ENCODE results near the gene CYB561D2. TPM values are rescaled to one million over a fixed set of nuclear protein-coding genes. Genes with fewer than 3 reads are reported as not detected.

CYB561D2 gene
- total and polyA plus RNA-seq, 2 of the 13 experiments (the other 11 are each of a cell fraction or from before 2014, with no cell fraction given), result 11.1 to 17.2 TPM

DNA sequence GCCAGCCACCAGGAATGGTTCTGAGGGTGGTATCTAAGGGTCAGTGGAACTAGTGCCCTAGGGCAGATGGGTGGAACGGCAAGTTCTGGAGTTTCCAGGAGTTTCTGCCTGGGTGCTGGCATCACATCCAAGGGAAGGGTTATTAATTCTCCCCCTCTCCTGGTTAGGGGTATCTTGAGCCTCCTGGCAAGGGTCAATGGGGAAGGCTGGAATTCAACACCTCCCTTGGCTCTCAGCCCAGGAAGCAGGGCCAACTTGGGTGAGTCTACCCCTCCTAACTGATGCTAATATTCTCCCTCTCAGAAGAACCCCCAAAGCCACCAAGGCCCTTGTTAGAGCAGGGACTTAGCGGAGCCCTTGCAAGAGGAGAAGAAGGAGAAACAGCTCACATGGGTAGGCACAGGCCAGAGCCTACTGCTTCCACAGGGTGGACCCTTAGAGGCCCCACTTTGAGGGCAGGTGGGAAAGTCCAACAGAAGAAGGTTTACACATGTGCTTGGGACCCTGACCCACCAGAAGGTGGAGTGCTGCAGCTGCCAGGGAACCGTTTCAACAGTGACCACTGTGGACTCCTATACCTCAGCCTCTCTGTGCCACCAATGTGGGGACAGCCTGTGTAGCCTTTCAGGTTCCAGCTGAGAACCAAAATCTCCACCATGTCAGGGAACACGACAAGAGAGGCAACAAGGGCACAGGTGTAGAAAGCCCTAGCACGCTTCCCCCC is 5.3 kb downstream of the CYB561D2 start:
- POLR2A ChIA-PET, result interaction anchor here (1.5 kb wide), 2 partner anchors 19 to 57 kb away, joined by 4 to 8 read pairs; partner anchors contain the start of genes HYAL3 and NAA80
- in situ Hi-C loops (cut with HindIII; ENCODE audit: extremely low pct_ligation_motif_present, low pct_unique_long_range_greater_than_20kb), result no loop called here
- no peak for TF ChIP-seq SSRP1 (CRISPR knock-in tag; IDR thresholded peaks at IDR 0.05)
- no peak for TF ChIP-seq ZNF724P (CRISPR knock-in tag; IDR thresholded peaks at IDR 0.05; ENCODE audit: borderline replicate concordance)
- TF ChIP-seq STAG1 (CRISPR knock-in tag; IDR thresholded peaks at IDR 0.05), result peak; percentile 20; the same call in 1 of the 2 replicates
- no peak for TF ChIP-seq ZNF878 (CRISPR knock-in tag; IDR thresholded peaks at IDR 0.05)
- TF ChIP-seq ZNF260 (CRISPR knock-in tag; IDR thresholded peaks at IDR 0.05; ENCODE audit: borderline replicate concordance, low read depth), result no peak
- TF ChIP-seq, protein P1, sequence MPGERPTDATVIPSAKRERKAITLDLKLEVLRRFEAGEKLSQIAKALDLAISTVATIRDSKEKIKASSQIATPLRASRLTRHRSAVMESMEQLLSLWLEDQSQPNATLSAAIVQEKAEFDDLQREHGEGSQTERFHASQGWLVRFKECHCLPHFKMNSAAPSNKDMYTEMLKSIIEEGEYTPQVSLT (CRISPR knock-in tag; IDR thresholded peaks at IDR 0.05; ENCODE audit: borderline replicate concordance, low read depth), result no peak
- TF ChIP-seq RFX5 (IDR thresholded peaks at IDR 0.05; ENCODE audit: low read depth, low read length), result no peak
- TF ChIP-seq GPN1 (CRISPR knock-in tag; IDR thresholded peaks at IDR 0.05; ENCODE audit: borderline replicate concordance), result no peak
- TF ChIP-seq ZEB1 (IDR thresholded peaks at IDR 0.05; ENCODE audit: insufficient replicate concordance, low read depth), result no peak
- TF ChIP-seq HMGXB4 (CRISPR knock-in tag; IDR thresholded peaks at IDR 0.05; ENCODE audit: borderline replicate concordance in 1 of 2, low read depth in 1 of 2), result 0 out of 4 replicates have a peak, but pooled peaks of 1 of the 2 experiments have one; percentile 36
- TF ChIP-seq CENPX (CRISPR knock-in tag; IDR thresholded peaks at IDR 0.05), result no peak
- TF ChIP-seq, protein P2, sequence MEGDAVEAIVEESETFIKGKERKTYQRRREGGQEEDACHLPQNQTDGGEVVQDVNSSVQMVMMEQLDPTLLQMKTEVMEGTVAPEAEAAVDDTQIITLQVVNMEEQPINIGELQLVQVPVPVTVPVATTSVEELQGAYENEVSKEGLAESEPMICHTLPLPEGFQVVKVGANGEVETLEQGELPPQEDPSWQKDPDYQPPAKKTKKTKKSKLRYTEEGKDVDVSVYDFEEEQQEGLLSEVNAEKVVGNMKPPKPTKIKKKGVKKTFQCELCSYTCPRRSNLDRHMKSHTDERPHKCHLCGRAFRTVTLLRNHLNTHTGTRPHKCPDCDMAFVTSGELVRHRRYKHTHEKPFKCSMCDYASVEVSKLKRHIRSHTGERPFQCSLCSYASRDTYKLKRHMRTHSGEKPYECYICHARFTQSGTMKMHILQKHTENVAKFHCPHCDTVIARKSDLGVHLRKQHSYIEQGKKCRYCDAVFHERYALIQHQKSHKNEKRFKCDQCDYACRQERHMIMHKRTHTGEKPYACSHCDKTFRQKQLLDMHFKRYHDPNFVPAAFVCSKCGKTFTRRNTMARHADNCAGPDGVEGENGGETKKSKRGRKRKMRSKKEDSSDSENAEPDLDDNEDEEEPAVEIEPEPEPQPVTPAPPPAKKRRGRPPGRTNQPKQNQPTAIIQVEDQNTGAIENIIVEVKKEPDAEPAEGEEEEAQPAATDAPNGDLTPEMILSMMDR (CRISPR knock-in tag; IDR thresholded peaks at IDR 0.05), result peak; percentile 52
- TF ChIP-seq FOXO4 (CRISPR knock-in tag; conservative IDR thresholded peaks at IDR 0.05), result no peak
- no peak for TF ChIP-seq NBN (conservative IDR thresholded peaks at IDR 0.05)
- no peak for TF ChIP-seq XRCC5 (optimal IDR thresholded peaks at IDR 0.05; ENCODE audit: low read length)
- TF ChIP-seq ZNF235 (CRISPR knock-in tag; IDR thresholded peaks at IDR 0.05; ENCODE audit: borderline replicate concordance), result no peak
- no peak for TF ChIP-seq ZNF414 (CRISPR knock-in tag; IDR thresholded peaks at IDR 0.05)

More for the DNA sequence above, 5.3 kb downstream of the CYB561D2 start:
- Histone ChIP-seq H3K4me1 (ENCODE audit: insufficient read depth, low read length) (peaks cover 49% of the 10 kb centered on the region), H3K4me2 (ENCODE audit: low read depth, low read length) (peak overlapping the region; percentile 94), H3K79me2 (ENCODE audit: insufficient read depth, low read length) (peaks cover 39% of the 10 kb centered on the region), H4K20me1 (ENCODE audit: insufficient read depth, low read length) (peaks cover 25% of the 10 kb centered on the region), H3K9ac (ENCODE audit: insufficient read depth, low read depth, low read length) (peak overlapping the region; percentile 91; the same call in 1 of the 2 replicates), H3K36me3 (replicated peaks in 1 of 2; ENCODE audit: control insufficient read depth in 1 of 2, insufficient read depth in 2 of 2, low read length in 2 of 2) (peaks cover 10 to 31% of the 10 kb centered on the region in 2 experiments; a peak in 4 of 5 replicates), H2AFZ (ENCODE audit: low read length) (no peak overlapping the region), H3K27me3 (ENCODE audit: control insufficient read depth in 1 of 2, insufficient read depth in 2 of 2, low read length in 2 of 2) (no peaks in the 10 kb centered on the region), H3K9me3 (ENCODE audit: low read length) (no peaks in the 10 kb centered on the region), H3K4me3 (replicated peaks in 1 of 3; ENCODE audit: insufficient read depth in 1 of 3, low read depth in 2 of 3, low read length in 3 of 3) (peak overlapping the region in 2 of 3 experiments; percentile 29 to 88; a peak in 4 of 6 replicates), H3K27ac (ENCODE audit: extremely low read length, insufficient read depth, low read length) (no peak overlapping the region)
- 96% methylated on average over 4 of the region's 5 CpGs for WGBS (ENCODE audit: low lambda C conversion rate)
- no TSS peak for BruUV-seq (replicated peaks)
- FAIRE-seq, result peak; percentile 15
- no peak for DNase-seq (ENCODE audit: low spot score)
- intact Hi-C loops (cut with micrococcal nuclease; ENCODE audit: unreplicated experiment), result no loop called here
- ATAC-seq, result no peak
- CTCF ChIA-PET (ENCODE audit: low intra/inter-chr PET ratio, low total read pairs), result no interaction called here
